ENCODE data around the gene PEDS1. TPM values are rescaled to one million over a fixed set of nuclear protein-coding genes. Genes with fewer than 3 reads are reported as not detected.
A peak's percentile ranks its signal among the peaks of the same experiment; 100 is the strongest.

The PEDS1 gene
- total and polyA plus RNA-seq, 2 of the 13 experiments (the other 11 are each of a cell fraction or from before 2014, with no cell fraction given), result 30.5 to 93.9 TPM

DNA sequence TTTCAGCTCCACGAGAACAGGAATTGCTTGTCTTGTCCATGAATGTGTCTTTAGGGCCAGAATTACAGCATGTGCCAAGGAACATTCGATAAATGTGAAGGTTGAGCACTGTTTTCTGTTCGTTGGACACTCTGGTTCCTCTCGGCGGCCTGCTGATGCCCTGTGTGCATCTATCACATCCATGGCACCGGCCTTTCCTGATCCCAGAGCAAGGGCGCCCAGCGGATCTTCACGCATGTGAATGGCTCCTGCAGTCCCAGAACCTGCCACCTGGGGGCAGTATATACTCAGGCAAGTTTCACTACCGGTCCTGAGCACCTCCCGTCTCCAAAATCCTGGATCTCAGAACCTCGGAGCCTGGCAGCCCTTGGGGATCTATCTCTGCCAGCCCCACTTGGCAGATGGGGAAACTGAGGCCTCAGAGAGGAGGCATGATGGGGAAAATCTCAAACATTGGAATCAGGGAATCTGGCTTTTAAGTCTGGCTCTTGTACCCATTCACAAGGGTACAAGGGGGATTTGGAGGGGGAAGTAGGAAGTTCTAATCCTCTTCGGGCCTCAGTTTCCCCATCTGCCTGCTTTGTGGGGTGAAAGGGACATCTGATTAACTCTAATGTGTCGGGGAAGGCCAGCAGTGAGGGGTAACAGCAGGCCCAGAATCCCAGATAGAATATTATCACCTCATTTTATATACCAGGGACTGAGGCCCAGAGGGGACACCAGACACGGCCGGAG lies 32.8 kb upstream of the PEDS1 start (continued):
- TF ChIP-seq, protein P1, sequence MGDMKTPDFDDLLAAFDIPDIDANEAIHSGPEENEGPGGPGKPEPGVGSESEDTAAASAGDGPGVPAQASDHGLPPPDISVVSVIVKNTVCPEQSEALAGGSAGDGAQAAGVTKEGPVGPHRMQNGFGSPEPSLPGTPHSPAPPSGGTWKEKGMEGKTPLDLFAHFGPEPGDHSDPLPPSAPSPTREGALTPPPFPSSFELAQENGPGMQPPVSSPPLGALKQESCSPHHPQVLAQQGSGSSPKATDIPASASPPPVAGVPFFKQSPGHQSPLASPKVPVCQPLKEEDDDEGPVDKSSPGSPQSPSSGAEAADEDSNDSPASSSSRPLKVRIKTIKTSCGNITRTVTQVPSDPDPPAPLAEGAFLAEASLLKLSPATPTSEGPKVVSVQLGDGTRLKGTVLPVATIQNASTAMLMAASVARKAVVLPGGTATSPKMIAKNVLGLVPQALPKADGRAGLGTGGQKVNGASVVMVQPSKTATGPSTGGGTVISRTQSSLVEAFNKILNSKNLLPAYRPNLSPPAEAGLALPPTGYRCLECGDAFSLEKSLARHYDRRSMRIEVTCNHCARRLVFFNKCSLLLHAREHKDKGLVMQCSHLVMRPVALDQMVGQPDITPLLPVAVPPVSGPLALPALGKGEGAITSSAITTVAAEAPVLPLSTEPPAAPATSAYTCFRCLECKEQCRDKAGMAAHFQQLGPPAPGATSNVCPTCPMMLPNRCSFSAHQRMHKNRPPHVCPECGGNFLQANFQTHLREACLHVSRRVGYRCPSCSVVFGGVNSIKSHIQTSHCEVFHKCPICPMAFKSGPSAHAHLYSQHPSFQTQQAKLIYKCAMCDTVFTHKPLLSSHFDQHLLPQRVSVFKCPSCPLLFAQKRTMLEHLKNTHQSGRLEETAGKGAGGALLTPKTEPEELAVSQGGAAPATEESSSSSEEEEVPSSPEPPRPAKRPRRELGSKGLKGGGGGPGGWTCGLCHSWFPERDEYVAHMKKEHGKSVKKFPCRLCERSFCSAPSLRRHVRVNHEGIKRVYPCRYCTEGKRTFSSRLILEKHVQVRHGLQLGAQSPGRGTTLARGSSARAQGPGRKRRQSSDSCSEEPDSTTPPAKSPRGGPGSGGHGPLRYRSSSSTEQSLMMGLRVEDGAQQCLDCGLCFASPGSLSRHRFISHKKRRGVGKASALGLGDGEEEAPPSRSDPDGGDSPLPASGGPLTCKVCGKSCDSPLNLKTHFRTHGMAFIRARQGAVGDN (CRISPR knock-in tag; IDR thresholded peaks at IDR 0.05), result no peak
- TF ChIP-seq CC2D1A (CRISPR knock-in tag; IDR thresholded peaks at IDR 0.05) (no peak), HOXA3 (CRISPR knock-in tag; IDR thresholded peaks at IDR 0.05) (peak; percentile 68; the same call in 1 of the 2 replicates), ZFP41 (CRISPR knock-in tag; IDR thresholded peaks at IDR 0.05; ENCODE audit: borderline replicate concordance) (peak; percentile 52; the same call in 1 of the 2 replicates), TBL1XR1 (IDR thresholded peaks at IDR 0.05; ENCODE audit: borderline replicate concordance, low read length, partially characterized antibody) (no peak), ATF7-NPFF (CRISPR knock-in tag; IDR thresholded peaks at IDR 0.05; ENCODE audit: low read depth) (no peak), SMARCC2 (IDR thresholded peaks at IDR 0.05) (no peak), ARNTL (CRISPR knock-in tag; IDR thresholded peaks at IDR 0.05) (0 out of 2 replicates have a peak, but pooled peaks have one; percentile 12), ZNF7 (CRISPR knock-in tag; IDR thresholded peaks at IDR 0.05) (no peak), RARG (CRISPR knock-in tag; IDR thresholded peaks at IDR 0.05; ENCODE audit: low read depth) (no peak), ZBTB42 (CRISPR knock-in tag; IDR thresholded peaks at IDR 0.05) (no peak; the same call in 1 of the 2 replicates)
- TF ChIP-seq, protein P2, sequence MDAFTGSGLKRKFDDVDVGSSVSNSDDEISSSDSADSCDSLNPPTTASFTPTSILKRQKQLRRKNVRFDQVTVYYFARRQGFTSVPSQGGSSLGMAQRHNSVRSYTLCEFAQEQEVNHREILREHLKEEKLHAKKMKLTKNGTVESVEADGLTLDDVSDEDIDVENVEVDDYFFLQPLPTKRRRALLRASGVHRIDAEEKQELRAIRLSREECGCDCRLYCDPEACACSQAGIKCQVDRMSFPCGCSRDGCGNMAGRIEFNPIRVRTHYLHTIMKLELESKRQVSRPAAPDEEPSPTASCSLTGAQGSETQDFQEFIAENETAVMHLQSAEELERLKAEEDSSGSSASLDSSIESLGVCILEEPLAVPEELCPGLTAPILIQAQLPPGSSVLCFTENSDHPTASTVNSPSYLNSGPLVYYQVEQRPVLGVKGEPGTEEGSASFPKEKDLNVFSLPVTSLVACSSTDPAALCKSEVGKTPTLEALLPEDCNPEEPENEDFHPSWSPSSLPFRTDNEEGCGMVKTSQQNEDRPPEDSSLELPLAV (CRISPR knock-in tag; conservative IDR thresholded peaks at IDR 0.05; ENCODE audit: low read depth), result no peak
- TF ChIP-seq, protein P3, sequence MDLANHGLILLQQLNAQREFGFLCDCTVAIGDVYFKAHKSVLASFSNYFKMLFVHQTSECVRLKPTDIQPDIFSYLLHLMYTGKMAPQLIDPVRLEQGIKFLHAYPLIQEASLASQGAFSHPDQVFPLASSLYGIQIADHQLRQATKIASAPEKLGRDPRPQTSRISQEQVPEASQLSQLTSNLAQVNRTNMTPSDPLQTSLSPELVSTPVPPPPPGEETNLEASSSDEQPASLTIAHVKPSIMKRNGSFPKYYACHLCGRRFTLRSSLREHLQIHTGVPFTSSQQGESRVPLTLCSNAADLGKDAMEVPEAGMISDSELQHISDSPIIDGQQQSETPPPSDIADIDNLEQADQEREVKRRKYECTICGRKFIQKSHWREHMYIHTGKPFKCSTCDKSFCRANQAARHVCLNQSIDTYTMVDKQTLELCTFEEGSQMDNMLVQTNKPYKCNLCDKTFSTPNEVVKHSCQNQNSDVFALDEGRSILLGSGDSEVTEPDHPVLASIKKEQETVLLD (CRISPR knock-in tag; IDR thresholded peaks at IDR 0.05; ENCODE audit: low read depth), result no peak
- TF ChIP-seq, protein P4, sequence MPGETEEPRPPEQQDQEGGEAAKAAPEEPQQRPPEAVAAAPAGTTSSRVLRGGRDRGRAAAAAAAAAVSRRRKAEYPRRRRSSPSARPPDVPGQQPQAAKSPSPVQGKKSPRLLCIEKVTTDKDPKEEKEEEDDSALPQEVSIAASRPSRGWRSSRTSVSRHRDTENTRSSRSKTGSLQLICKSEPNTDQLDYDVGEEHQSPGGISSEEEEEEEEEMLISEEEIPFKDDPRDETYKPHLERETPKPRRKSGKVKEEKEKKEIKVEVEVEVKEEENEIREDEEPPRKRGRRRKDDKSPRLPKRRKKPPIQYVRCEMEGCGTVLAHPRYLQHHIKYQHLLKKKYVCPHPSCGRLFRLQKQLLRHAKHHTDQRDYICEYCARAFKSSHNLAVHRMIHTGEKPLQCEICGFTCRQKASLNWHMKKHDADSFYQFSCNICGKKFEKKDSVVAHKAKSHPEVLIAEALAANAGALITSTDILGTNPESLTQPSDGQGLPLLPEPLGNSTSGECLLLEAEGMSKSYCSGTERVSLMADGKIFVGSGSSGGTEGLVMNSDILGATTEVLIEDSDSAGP (CRISPR knock-in tag; IDR thresholded peaks at IDR 0.05; ENCODE audit: borderline replicate concordance), result peak; percentile 62
- TF ChIP-seq, protein P5, sequence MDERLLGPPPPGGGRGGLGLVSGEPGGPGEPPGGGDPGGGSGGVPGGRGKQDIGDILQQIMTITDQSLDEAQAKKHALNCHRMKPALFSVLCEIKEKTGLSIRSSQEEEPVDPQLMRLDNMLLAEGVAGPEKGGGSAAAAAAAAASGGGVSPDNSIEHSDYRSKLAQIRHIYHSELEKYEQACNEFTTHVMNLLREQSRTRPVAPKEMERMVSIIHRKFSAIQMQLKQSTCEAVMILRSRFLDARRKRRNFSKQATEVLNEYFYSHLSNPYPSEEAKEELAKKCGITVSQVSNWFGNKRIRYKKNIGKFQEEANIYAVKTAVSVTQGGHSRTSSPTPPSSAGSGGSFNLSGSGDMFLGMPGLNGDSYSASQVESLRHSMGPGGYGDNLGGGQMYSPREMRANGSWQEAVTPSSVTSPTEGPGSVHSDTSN (CRISPR knock-in tag; IDR thresholded peaks at IDR 0.05), result no peak
- TF ChIP-seq, protein P6, sequence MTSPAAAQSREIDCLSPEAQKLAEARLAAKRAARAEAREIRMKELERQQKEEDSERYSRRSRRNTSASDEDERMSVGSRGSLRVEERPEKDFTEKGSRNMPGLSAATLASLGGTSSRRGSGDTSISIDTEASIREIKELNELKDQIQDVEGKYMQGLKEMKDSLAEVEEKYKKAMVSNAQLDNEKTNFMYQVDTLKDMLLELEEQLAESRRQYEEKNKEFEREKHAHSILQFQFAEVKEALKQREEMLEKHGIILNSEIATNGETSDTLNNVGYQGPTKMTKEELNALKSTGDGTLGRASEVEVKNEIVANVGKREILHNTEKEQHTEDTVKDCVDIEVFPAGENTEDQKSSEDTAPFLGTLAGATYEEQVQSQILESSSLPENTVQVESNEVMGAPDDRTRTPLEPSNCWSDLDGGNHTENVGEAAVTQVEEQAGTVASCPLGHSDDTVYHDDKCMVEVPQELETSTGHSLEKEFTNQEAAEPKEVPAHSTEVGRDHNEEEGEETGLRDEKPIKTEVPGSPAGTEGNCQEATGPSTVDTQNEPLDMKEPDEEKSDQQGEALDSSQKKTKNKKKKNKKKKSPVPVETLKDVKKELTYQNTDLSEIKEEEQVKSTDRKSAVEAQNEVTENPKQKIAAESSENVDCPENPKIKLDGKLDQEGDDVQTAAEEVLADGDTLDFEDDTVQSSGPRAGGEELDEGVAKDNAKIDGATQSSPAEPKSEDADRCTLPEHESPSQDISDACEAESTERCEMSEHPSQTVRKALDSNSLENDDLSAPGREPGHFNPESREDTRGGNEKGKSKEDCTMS (CRISPR knock-in tag; conservative IDR thresholded peaks at IDR 0.05), result no peak

Data from HepG2 (cell line).